Measurements from ENCODE around the gene CCDC92.

DNA sequence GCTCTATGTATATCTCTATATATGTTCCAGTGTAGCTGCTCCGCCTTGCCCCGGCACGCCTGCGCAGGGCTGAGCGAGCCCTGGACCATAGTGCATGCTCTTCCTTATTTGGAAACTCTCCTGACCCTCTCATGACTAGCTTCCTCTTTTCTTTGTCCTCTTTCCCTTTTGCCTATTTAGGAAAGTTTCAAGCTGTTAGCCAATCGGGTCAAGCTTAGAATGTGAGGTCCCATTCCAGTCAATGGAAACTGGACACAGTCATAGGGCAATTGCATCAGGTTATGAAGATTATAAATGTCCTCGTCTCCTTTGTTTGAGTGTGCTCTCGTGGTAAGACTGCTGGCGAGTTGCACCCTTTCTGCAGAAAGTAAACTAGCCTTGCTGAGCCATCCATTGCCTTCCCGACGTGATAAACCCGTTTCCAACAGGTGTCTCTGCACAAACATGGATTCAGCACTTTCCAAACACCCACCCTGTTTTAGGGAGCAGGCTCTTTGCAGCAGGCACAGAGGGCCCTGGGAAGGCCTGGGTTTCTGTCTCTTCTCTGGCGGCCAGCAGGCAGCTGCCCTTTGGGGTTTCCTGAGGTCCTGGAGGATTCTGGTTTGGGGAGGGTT is 30.9 kb downstream of the CCDC92 start:
- TF ChIP-seq, protein P1, sequence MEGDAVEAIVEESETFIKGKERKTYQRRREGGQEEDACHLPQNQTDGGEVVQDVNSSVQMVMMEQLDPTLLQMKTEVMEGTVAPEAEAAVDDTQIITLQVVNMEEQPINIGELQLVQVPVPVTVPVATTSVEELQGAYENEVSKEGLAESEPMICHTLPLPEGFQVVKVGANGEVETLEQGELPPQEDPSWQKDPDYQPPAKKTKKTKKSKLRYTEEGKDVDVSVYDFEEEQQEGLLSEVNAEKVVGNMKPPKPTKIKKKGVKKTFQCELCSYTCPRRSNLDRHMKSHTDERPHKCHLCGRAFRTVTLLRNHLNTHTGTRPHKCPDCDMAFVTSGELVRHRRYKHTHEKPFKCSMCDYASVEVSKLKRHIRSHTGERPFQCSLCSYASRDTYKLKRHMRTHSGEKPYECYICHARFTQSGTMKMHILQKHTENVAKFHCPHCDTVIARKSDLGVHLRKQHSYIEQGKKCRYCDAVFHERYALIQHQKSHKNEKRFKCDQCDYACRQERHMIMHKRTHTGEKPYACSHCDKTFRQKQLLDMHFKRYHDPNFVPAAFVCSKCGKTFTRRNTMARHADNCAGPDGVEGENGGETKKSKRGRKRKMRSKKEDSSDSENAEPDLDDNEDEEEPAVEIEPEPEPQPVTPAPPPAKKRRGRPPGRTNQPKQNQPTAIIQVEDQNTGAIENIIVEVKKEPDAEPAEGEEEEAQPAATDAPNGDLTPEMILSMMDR (IDR thresholded peaks at IDR 0.05; ENCODE audit: poor library complexity, severe bottlenecking): no peak
- TF ChIP-seq, protein P2, sequence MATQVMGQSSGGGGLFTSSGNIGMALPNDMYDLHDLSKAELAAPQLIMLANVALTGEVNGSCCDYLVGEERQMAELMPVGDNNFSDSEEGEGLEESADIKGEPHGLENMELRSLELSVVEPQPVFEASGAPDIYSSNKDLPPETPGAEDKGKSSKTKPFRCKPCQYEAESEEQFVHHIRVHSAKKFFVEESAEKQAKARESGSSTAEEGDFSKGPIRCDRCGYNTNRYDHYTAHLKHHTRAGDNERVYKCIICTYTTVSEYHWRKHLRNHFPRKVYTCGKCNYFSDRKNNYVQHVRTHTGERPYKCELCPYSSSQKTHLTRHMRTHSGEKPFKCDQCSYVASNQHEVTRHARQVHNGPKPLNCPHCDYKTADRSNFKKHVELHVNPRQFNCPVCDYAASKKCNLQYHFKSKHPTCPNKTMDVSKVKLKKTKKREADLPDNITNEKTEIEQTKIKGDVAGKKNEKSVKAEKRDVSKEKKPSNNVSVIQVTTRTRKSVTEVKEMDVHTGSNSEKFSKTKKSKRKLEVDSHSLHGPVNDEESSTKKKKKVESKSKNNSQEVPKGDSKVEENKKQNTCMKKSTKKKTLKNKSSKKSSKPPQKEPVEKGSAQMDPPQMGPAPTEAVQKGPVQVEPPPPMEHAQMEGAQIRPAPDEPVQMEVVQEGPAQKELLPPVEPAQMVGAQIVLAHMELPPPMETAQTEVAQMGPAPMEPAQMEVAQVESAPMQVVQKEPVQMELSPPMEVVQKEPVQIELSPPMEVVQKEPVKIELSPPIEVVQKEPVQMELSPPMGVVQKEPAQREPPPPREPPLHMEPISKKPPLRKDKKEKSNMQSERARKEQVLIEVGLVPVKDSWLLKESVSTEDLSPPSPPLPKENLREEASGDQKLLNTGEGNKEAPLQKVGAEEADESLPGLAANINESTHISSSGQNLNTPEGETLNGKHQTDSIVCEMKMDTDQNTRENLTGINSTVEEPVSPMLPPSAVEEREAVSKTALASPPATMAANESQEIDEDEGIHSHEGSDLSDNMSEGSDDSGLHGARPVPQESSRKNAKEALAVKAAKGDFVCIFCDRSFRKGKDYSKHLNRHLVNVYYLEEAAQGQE (IDR thresholded peaks at IDR 0.05; ENCODE audit: borderline replicate concordance): no peak
- TF ChIP-seq RAD21 (conservative IDR thresholded peaks at IDR 0.05) (no peak), EZH2 (IDR thresholded peaks at IDR 0.05; ENCODE audit: borderline replicate concordance, insufficient read depth, low read length, poor library complexity, severe bottlenecking) (no peak), SMC3 (conservative IDR thresholded peaks at IDR 0.05; ENCODE audit: poor library complexity) (no peak), EP300 (conservative IDR thresholded peaks at IDR 0.05; ENCODE audit: poor library complexity, severe bottlenecking) (no peak)
